ENCODE measurements around the gene MAN2B1.
"Not testable (repeated sequence)": the region's sequence is repeated elsewhere in the genome, so short reads cannot be mapped to it uniquely, and the experiment has no call there.

MAN2B1 gene

GRCh38 chr19:12626958-12627357 lies 39.6 kb downstream of the MAN2B1 start:
- H4K20me1 ChIP-seq (ENCODE audit: insufficient read depth, low read length) = no peaks in the 10 kb centered on the region
- peaks cover 33% of the 10 kb centered on the region for H3K79me2 ChIP-seq (ENCODE audit: low read length)
- H3K27ac ChIP-seq (ENCODE audit: low read length) = no peak overlapping the region
- H3K9ac ChIP-seq (ENCODE audit: low read length) = no peak overlapping the region
- H3K36me3 ChIP-seq (replicated peaks; ENCODE audit: insufficient read depth, low read length) = peaks cover 34% of the 10 kb centered on the region
- no peaks in the 10 kb centered on the region for H3K27me3 ChIP-seq (replicated peaks; ENCODE audit: insufficient read depth, low read length)
- no peaks in the 10 kb centered on the region for H3K4me1 ChIP-seq (ENCODE audit: low read length)
- H3K9me3 ChIP-seq (replicated peaks; ENCODE audit: insufficient read depth, low read length) = no peaks in the 10 kb centered on the region
- no peaks in the 10 kb centered on the region for H3K9me2 ChIP-seq (replicated peaks; ENCODE audit: insufficient read depth, low read length)
- no peak for DNase-seq
- H3K4me3 ChIP-seq (ENCODE audit: low read length) = no peak overlapping the region
- H2AFZ ChIP-seq (ENCODE audit: low read length) = no peak overlapping the region
- TF ChIP-seq CTCF (IDR thresholded peaks at IDR 0.05; ENCODE audit: low read length) = no peak
- no peak for TF ChIP-seq EZH2phosphoT487 (IDR thresholded peaks at IDR 0.05; ENCODE audit: low read length)
- TF ChIP-seq EZH2 (optimal IDR thresholded peaks at IDR 0.05; ENCODE audit: low read depth, low read length) = no peak
- H3K4me2 ChIP-seq (ENCODE audit: low read depth, low read length) = no peak overlapping the region
- peaks cover 3% of the 10 kb centered on the region; the same call in 1 of the 2 replicates for H3F3A ChIP-seq (ENCODE audit: insufficient read depth, low read length)

GRCh38 chr19:12623361-12624031 lies 43.0 kb downstream of the MAN2B1 start:
- Histone ChIP-seq H3K27ac (ENCODE audit: low read length) (no peak overlapping the region), H3K9ac (ENCODE audit: low read length) (no peak overlapping the region), H2AFZ (ENCODE audit: low read length) (no peak overlapping the region), H3K27me3 (replicated peaks; ENCODE audit: insufficient read depth, low read length) (no peaks in the 10 kb centered on the region), H3K9me2 (replicated peaks; ENCODE audit: insufficient read depth, low read length) (no peaks in the 10 kb centered on the region), H3K9me3 (replicated peaks; ENCODE audit: insufficient read depth, low read length) (no peaks in the 10 kb centered on the region), H3K4me2 (ENCODE audit: low read depth, low read length) (no peak overlapping the region), H3K4me3 (ENCODE audit: low read length) (no peak overlapping the region), H3K36me3 (replicated peaks; ENCODE audit: insufficient read depth, low read length) (peaks cover 30% of the 10 kb centered on the region), H3F3A (ENCODE audit: insufficient read depth, low read length) (peaks cover 3% of the 10 kb centered on the region; the same call in 1 of the 2 replicates), H3K79me2 (ENCODE audit: low read length) (peaks cover 52% of the 10 kb centered on the region), H3K4me1 (ENCODE audit: low read length) (no peaks in the 10 kb centered on the region), H4K20me1 (ENCODE audit: insufficient read depth, low read length) (no peaks in the 10 kb centered on the region)
- TF ChIP-seq CTCF (IDR thresholded peaks at IDR 0.05; ENCODE audit: low read length) = no peak
- no peak for TF ChIP-seq EZH2 (optimal IDR thresholded peaks at IDR 0.05; ENCODE audit: low read depth, low read length)
- TF ChIP-seq EZH2phosphoT487 (IDR thresholded peaks at IDR 0.05; ENCODE audit: low read length) = no peak
- no peak for DNase-seq

- H3K4me3 ChIP-seq (ENCODE audit: low read length); H3K9me3 ChIP-seq (replicated peaks; ENCODE audit: insufficient read depth, low read length); H3K27ac ChIP-seq (ENCODE audit: low read length); H3K4me2 ChIP-seq (ENCODE audit: low read depth, low read length); DNase-seq; H3F3A ChIP-seq (ENCODE audit: insufficient read depth, low read length); H4K20me1 ChIP-seq (ENCODE audit: insufficient read depth, low read length); H3K4me1 ChIP-seq (ENCODE audit: low read length); H3K27me3 ChIP-seq (replicated peaks; ENCODE audit: insufficient read depth, low read length); H3K9ac ChIP-seq (ENCODE audit: low read length); H2AFZ ChIP-seq (ENCODE audit: low read length); H3K9me2 ChIP-seq (replicated peaks; ENCODE audit: insufficient read depth, low read length): not testable (repeated sequence)
- peaks cover 11% of the 10 kb centered on the region for H3K36me3 ChIP-seq (replicated peaks; ENCODE audit: insufficient read depth, low read length)
- peaks cover 67% of the 10 kb centered on the region for H3K79me2 ChIP-seq (ENCODE audit: low read length)
Observed at GRCh38 chr19:12621253-12622024, 45.1 kb downstream of the MAN2B1 start.

- Histone ChIP-seq H3K4me3 (ENCODE audit: low read length) (no peak overlapping the region), H2AFZ (ENCODE audit: low read length) (no peak overlapping the region), H3K4me1 (ENCODE audit: low read length) (peaks cover 9% of the 10 kb centered on the region; the same call in 1 of the 2 replicates), H3K9me3 (replicated peaks; ENCODE audit: insufficient read depth, low read length) (no peaks in the 10 kb centered on the region), H3F3A (ENCODE audit: insufficient read depth, low read length) (peaks cover 15% of the 10 kb centered on the region), H3K9me2 (replicated peaks; ENCODE audit: insufficient read depth, low read length) (no peaks in the 10 kb centered on the region), H3K79me2 (ENCODE audit: low read length) (peaks cover 76% of the 10 kb centered on the region), H3K9ac (ENCODE audit: low read length) (no peak overlapping the region), H3K27ac (ENCODE audit: low read length) (no peak overlapping the region), H3K27me3 (replicated peaks; ENCODE audit: insufficient read depth, low read length) (no peaks in the 10 kb centered on the region), H3K36me3 (replicated peaks; ENCODE audit: insufficient read depth, low read length) (peaks cover 8% of the 10 kb centered on the region; the same call in 1 of the 2 replicates), H4K20me1 (ENCODE audit: insufficient read depth, low read length) (no peaks in the 10 kb centered on the region), H3K4me2 (ENCODE audit: low read depth, low read length) (no peak overlapping the region)
- DNase-seq = no peak
- TF ChIP-seq CTCF (IDR thresholded peaks at IDR 0.05; ENCODE audit: low read length) (no peak), EZH2phosphoT487 (IDR thresholded peaks at IDR 0.05; ENCODE audit: low read length) (no peak), EZH2 (optimal IDR thresholded peaks at IDR 0.05; ENCODE audit: low read depth, low read length) (no peak)
Observed at GRCh38 chr19:12617646-12618045, 48.9 kb downstream of the MAN2B1 start.

Measured in MM.1S (cell line).